K562 (cell line): ENCODE data around the gene PPARD. TPM values are rescaled to one million over a fixed set of nuclear protein-coding genes. Genes with fewer than 3 reads are reported as not detected.

Source experiments
- CHD7 ChIP-seq: fragments of 200-600 bp; sonication (generic); IDR thresholded peaks from one replicate; pipeline ENCODE4 v1.6.1; 2012; ENCODE audit warnings: mild to moderate bottlenecking, low read depth, low read length, inconsistent platforms
- HLTF ChIP-seq: fragments of 450-650 bp; IDR thresholded peaks from 2 replicates; pipeline ENCODE4 v1.6.1; 2016
- HNRNPL ChIP-seq: fragments of 200-400 bp; formaldehyde crosslinking; IDR thresholded peaks from 2 replicates; pipeline ENCODE4 v1.6.1; 2017; ENCODE audit warnings: low read depth, mild to moderate bottlenecking, low read length
- MIER1 ChIP-seq: fragments of 450-650 bp; IDR thresholded peaks from 2 replicates; pipeline ENCODE4 v1.6.1; 2016; ENCODE audit warnings: antibody characterized with exemption, mild to moderate bottlenecking, low read depth
- RNF2 ChIP-seq: sonication (generic); IDR thresholded peaks from 2 replicates; pipeline ENCODE4 v1.6.1; 2016
- ZNF507 ChIP-seq: conservative IDR thresholded peaks from 2 replicates; pipeline ENCODE4 v1.6.1; 2017; ENCODE audit warnings: missing genetic modification characterization, missing compliant biosample characterization
- polyA plus RNA-seq, 8 experiments: library from polyadenylated mRNA; depleted of rRNA in 4 of 8; stranded (reverse) in 5 of 8; unstranded in 3 of 8; fragments of >200 nt; fragmentation: Nextera tagmentation in 2 of 8; fragmentation: Illumina TruSeq in 1 of 8; extraction: Ambion mirVana in 2 of 8; extraction: Trizol in 1 of 8; gene quantifications; 2 replicates each; pipeline versions ENCODE4 v1.2.1 to v1.2.3, GENCODE V29; 2011 to 2014; ENCODE audit warnings: inconsistent platforms in 1 of 8, missing spikeins in 1 of 8
- total RNA-seq, 7 experiments: library from RNA; depleted of rRNA in 6 of 7; stranded (reverse); fragments of >200 nt in 6 of 7; fragmentation: Illumina TruSeq in 2 of 7; extraction: Trizol in 2 of 7; gene quantifications; 2 replicates each; pipeline versions ENCODE4 v1.2.1 to v1.2.3, GENCODE V29; 2011 to 2021; ENCODE audit warnings: low replicate concordance in 1 of 7
- TF ChIP-seq, protein P1 (sequence below): fragments of 200-800 bp; sonication (Bioruptor generic); IDR thresholded peaks from 2 replicates; pipeline ENCODE4 v1.6.1; 2017; ENCODE audit warnings: missing genetic modification characterization, missing compliant biosample characterization
- TF ChIP-seq, protein P2 (sequence below): fragments of 450-650 bp; formaldehyde crosslinking; IDR thresholded peaks from 2 replicates; pipeline ENCODE4 v1.4.0; 2020; ENCODE audit warnings: mild to moderate bottlenecking, moderate library complexity

The PPARD gene
- total and polyA plus RNA-seq, 9 of the 15 experiments (the other 6 are each of a cell fraction or from before 2014, with no cell fraction given): 0.14 to 13.2 (median 3.8) TPM

- no peak for TF ChIP-seq CHD7
- TF ChIP-seq MIER1: no peak
- no peak for TF ChIP-seq ZNF507 (tag)
- TF ChIP-seq RNF2: peak; percentile 53; the same call in 1 of the 2 replicates
- TF ChIP-seq HLTF: no peak
- TF ChIP-seq HNRNPL: peak; percentile 79
- TF ChIP-seq, protein P1, sequence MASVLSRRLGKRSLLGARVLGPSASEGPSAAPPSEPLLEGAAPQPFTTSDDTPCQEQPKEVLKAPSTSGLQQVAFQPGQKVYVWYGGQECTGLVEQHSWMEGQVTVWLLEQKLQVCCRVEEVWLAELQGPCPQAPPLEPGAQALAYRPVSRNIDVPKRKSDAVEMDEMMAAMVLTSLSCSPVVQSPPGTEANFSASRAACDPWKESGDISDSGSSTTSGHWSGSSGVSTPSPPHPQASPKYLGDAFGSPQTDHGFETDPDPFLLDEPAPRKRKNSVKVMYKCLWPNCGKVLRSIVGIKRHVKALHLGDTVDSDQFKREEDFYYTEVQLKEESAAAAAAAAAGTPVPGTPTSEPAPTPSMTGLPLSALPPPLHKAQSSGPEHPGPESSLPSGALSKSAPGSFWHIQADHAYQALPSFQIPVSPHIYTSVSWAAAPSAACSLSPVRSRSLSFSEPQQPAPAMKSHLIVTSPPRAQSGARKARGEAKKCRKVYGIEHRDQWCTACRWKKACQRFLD: peak; percentile 92
- TF ChIP-seq, protein P2, sequence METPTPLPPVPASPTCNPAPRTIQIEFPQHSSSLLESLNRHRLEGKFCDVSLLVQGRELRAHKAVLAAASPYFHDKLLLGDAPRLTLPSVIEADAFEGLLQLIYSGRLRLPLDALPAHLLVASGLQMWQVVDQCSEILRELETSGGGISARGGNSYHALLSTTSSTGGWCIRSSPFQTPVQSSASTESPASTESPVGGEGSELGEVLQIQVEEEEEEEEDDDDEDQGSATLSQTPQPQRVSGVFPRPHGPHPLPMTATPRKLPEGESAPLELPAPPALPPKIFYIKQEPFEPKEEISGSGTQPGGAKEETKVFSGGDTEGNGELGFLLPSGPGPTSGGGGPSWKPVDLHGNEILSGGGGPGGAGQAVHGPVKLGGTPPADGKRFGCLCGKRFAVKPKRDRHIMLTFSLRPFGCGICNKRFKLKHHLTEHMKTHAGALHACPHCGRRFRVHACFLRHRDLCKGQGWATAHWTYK: peak; percentile 39
Measured at GRCh38 chr6:35452183-35453090, 110.1 kb downstream of the PPARD start, which contains the start of gene FANCE (continued).
